Effector CD8-positive, alpha-beta T cell (primary cell): ENCODE measurements around the gene DDX31.
A peak's percentile ranks its signal among the peaks of the same experiment; 100 is the strongest.
"Not testable (repeated sequence)": the region's sequence is repeated elsewhere in the genome, so short reads cannot be mapped to it uniquely, and the experiment has no call there.

Experiments
- DNase-seq: peaks from one replicate; lab custom pipeline; 2025; lab: John Stamatoyannopoulos, UW
- total RNA-seq, 4 experiments: gene quantifications; one replicate each; lab custom pipeline; 2026; lab: John Stamatoyannopoulos, UW

The DDX31 gene
- total RNA-seq: 31.2 to 64.9 (median 44.6) reads per million in 4 experiments

DNA sequence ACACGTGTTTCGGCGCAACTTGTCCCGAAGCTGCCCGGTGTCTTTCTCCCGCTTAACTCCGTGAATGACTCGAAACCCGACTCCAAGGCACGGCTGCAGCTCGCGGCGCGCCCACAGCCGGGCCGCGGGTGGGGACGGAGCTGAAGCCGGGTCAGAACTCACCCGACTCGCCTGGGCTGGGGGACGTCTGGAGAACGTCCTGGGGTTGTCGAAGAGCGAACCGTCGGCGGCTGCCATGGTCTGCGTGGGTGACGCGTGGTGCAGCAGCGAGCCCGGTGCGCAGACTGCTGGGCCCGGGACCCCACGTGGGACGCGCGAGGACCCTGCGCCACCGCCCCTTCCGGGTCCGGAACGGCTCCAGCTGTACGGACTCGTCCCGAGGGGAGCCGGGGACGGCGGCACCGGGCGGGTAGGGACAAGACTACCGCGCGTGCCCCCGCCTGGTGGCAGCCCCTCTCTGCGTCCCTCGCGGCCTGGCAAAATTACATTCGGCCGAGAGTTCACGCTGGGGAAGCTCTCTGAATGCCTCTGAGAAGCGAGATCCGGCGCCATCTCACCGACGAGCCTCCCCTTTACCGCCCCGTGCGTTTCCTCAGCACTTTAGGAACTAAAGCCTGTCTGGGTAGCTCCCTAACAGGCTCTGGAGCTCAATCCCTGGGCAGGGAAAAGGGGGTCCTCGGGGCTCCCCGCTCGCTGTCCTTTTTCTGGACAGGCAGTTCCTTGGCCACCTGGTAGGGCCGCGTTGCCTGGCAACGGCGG is at the start of gene DDX31:
Gene DDX31 (minus strand): TSS at position 286 of the 759 bp plus-strand sequence. CDS start 49 bp downstream, at position 237.
- peak; percentile 82 for DNase-seq

- not testable (repeated sequence) for DNase-seq
Measured at GRCh38 chr9:132718381-132718928, 48.7 kb upstream of the DDX31 start.

GRCh38 chr9:132717326-132717945 is 47.7 kb upstream of the DDX31 start:
- DNase-seq: no peak

GRCh38 chr9:132716007-132716406 is 46.2 kb upstream of the DDX31 start:
- no peak for DNase-seq

GRCh38 chr9:132712753-132713152 is 43.0 kb upstream of the DDX31 start:
- no peak for DNase-seq

- DNase-seq: no peak
Measured at GRCh38 chr9:132711846-132712245, 42.1 kb upstream of the DDX31 start.

- DNase-seq: not testable (repeated sequence)
Measured at GRCh38 chr9:132711152-132711551, 41.4 kb upstream of the DDX31 start.

GRCh38 chr9:132710333-132710732 is 40.5 kb upstream of the DDX31 start:
- DNase-seq: no peak

- no peak for DNase-seq
Measured at GRCh38 chr9:132708769-132709430, 39.1 kb upstream of the DDX31 start.

DNA sequence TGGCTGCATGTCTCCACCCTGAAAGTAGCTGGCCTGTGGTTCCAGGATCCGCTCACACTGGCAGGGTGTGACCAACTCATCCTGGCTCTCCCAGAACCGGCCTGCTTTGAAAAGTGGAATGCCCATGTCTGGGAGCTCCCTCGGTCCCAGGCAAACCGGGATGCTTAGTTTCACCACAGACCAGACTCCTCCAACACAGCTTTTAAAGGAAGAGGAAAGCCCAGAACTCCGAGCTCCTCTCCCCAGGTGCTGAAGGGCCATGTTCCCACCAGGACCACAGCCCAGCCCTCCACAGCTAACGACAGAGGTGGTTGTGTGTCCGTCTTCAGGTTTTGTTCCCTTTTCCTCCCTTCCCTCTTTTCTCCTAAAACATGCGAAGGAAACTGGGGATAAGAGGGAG is 38.5 kb upstream of the DDX31 start:
- DNase-seq: no peak

GRCh38 chr9:132703336-132703735 is 33.6 kb upstream of the DDX31 start:
- DNase-seq: no peak

DNA sequence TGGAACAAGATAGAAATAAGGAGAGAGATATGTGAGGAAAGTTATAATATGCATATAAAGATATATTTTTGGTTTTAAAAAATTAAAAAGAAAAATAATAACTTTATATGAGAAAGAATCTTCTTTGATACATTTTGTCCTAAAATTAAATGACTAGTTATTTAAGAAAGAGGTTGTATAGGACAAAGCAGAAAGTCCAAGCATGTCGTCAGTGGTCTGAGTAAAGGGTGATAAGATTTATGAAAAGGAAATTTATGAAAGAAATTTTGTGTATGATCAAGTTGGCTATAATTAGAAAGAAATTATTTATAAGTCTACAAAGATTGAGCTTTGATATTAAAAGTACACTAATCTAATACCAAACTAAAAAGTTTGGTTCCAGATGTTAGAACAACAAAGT is 32.5 kb upstream of the DDX31 start:
- DNase-seq: no peak

GRCh38 chr9:132699956-132700355 is 30.2 kb upstream of the DDX31 start:
- DNase-seq: no peak

GRCh38 chr9:132698989-132699388 is 29.2 kb upstream of the DDX31 start:
- no peak for DNase-seq

- no peak for DNase-seq
Measured at GRCh38 chr9:132697230-132697629, 27.4 kb upstream of the DDX31 start.

GRCh38 chr9:132694144-132694543 is 24.4 kb upstream of the DDX31 start:
- DNase-seq: no peak

GRCh38 chr9:132690696-132691095 is 20.9 kb upstream of the DDX31 start:
- DNase-seq: no peak

GRCh38 chr9:132683873-132684272 is 14.1 kb upstream of the DDX31 start:
- DNase-seq: no peak

- no peak for DNase-seq
Measured at GRCh38 chr9:132681561-132681960, 11.8 kb upstream of the DDX31 start.

DNA sequence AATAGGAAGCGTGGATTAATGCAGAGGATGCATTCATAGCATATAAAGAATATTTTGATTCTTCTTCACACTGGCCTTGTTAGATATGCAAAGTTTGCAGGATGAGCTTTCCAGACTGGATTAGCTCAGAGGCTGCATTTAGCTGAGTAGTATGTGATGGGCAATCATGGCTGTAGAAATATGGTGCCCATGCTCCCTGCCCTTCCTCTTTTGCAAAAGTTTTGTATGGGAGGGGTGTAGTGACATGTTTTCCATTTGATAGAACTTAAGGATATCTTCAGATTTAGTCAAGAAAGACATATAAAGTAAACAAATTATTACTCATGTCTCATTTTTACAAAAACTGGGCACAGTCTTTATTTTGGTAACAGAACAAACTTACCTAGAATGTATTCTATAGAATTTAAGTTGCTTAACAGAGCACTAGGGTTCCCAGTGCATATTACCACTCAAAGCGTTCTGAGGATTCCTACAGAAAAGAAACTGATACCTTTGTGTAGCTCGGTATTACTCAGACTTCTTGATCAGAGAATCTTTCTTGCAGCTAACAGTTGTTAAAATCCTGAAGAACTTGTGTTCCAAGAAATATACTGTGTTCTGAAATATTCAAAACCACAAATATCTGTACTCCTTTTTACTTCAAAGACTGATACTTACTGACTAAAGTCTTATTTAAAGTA is 10.3 kb upstream of the DDX31 start:
- no peak for DNase-seq

DNA sequence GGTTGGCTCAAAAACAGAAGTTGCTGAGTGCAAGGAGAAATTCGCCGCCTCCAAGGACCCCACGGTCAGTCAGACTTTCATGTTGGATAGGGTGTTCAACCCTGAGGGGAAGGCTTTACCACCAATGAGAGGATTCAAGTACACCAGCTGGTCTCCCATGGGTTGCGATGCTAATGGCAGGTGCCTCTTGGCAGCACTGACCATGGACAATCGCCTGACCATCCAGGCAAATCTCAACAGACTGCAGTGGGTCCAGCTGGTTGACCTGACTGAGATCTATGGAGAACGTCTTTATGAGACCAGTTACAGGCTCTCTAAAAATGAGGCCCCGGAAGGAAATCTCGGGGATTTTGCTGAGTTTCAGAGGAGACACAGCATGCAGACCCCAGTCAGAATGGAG is 8.2 kb upstream of the DDX31 start:
- no peak for DNase-seq

DNA sequence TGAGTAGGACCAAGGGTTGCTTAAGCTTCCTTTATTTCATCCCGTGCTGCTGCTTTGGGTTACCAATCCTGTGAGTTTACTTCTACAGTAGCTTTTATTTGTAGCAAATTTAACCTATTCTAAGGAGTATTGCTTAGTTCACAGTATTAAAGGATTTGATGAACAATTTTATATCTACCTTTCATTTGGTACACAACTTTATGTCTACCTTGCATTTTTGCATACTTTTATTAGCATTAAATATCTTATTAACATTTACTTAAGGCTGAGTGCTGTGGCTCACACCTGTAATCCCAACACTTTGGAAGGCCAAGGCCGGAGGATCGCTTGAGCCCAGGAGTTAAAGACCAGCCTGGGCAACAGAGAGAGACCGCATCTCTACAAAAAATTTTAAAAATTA is 4.7 kb upstream of the DDX31 start:
- DNase-seq: no peak
